ENCODE results near the gene CCDC32. TPM values are rescaled to one million over a fixed set of nuclear protein-coding genes. Genes with fewer than 3 reads are reported as not detected.

CCDC32 gene
- total and polyA plus RNA-seq, 2 donors (not counting 1 experiment from before 2014, with no cell fraction given): 29.5 to 76.6 TPM

Small RNA genes within 50 kb of the gene (small RNA-seq; reads per million reads assigned to genes)
- not detected for gene RF00017 (ENCODE audit: insufficient read length, low read depth, low replicate concordance)
- gene RNU6-516P (ENCODE audit: insufficient read length, low read depth, low replicate concordance): not detected

Other genes starting within 250 kb of the CCDC32 start
- gene INAFM2, start 241.3 kb downstream of the CCDC32 start, total RNA-seq: 5.3 and 7.0 TPM in 2 replicates
- 1.8 and 3.0 TPM in 2 replicates for gene INAFM2, start 241.3 kb downstream of the CCDC32 start, polyA plus RNA-seq
- 1.6 and 2.8 TPM in 2 replicates for gene CCDC9B, start 224.1 kb downstream of the CCDC32 start, total RNA-seq
- gene CCDC9B, start 224.1 kb downstream of the CCDC32 start, polyA plus RNA-seq: 1.1 and 2.4 TPM in 2 replicates
- gene PHGR1, start 214.0 kb downstream of the CCDC32 start, total RNA-seq: not detected in 2 replicates
- not detected in 2 replicates for gene PHGR1, start 214.0 kb downstream of the CCDC32 start, polyA plus RNA-seq
- gene DISP2, start 206.8 kb downstream of the CCDC32 start, total RNA-seq: 0.15 and 0.71 TPM in 2 replicates
- 0.13 and 0.43 TPM in 2 replicates for gene DISP2, start 206.8 kb downstream of the CCDC32 start, polyA plus RNA-seq
- gene KNSTRN, start 182.3 kb downstream of the CCDC32 start, total RNA-seq: 12.6 and 14.0 TPM in 2 replicates
- 4.0 and 4.3 TPM in 2 replicates for gene KNSTRN, start 182.3 kb downstream of the CCDC32 start, polyA plus RNA-seq
- 106 and 114 TPM in 2 replicates for gene IVD, start 159.2 kb downstream of the CCDC32 start, total RNA-seq
- gene IVD, start 159.2 kb downstream of the CCDC32 start, polyA plus RNA-seq: 30.4 and 41.7 TPM in 2 replicates
- gene BAHD1, start 124.1 kb downstream of the CCDC32 start, total RNA-seq: 34.7 and 34.8 TPM in 2 replicates
- 12.2 and 15.0 TPM in 2 replicates for gene BAHD1, start 124.1 kb downstream of the CCDC32 start, polyA plus RNA-seq
- gene CHST14, start 94.1 kb downstream of the CCDC32 start, total RNA-seq: 14.7 and 16.7 TPM in 2 replicates
- gene CHST14, start 94.1 kb downstream of the CCDC32 start, polyA plus RNA-seq: 3.9 and 5.7 TPM in 2 replicates
- gene RPUSD2, start 4.3 kb upstream of the CCDC32 start, total RNA-seq: 21.1 and 22.8 TPM in 2 replicates
- 5.0 and 9.8 TPM in 2 replicates for gene RPUSD2, start 4.3 kb upstream of the CCDC32 start, polyA plus RNA-seq
- gene KNL1, start 29.2 kb upstream of the CCDC32 start, total RNA-seq: 3.7 and 4.0 TPM in 2 replicates
- gene KNL1, start 29.2 kb upstream of the CCDC32 start, polyA plus RNA-seq: 0.91 and 1.7 TPM in 2 replicates
- gene RAD51, start 130.1 kb upstream of the CCDC32 start, total RNA-seq: 1.9 and 2.0 TPM in 2 replicates
- gene RAD51, start 130.1 kb upstream of the CCDC32 start, polyA plus RNA-seq: 0.61 and 0.67 TPM in 2 replicates
- gene RMDN3, start 190.2 kb upstream of the CCDC32 start, total RNA-seq: 22.1 and 24.2 TPM in 2 replicates
- gene RMDN3, start 190.2 kb upstream of the CCDC32 start, polyA plus RNA-seq: 11.6 and 12.4 TPM in 2 replicates
- gene GCHFR, start 199.0 kb upstream of the CCDC32 start, total RNA-seq: 23.1 and 23.7 TPM in 2 replicates
- gene GCHFR, start 199.0 kb upstream of the CCDC32 start, polyA plus RNA-seq: 6.2 and 14.3 TPM in 2 replicates
- gene C15orf62, start 204.9 kb upstream of the CCDC32 start, total RNA-seq: 8.6 and 9.5 TPM in 2 replicates
- gene C15orf62, start 204.9 kb upstream of the CCDC32 start, polyA plus RNA-seq: 0.30 and 0.50 TPM in 2 replicates
- gene ZFYVE19, start 242.0 kb upstream of the CCDC32 start, total RNA-seq: 29.4 and 29.8 TPM in 2 replicates
- 55.8 and 60.5 TPM in 2 replicates for gene ZFYVE19, start 242.0 kb upstream of the CCDC32 start, polyA plus RNA-seq
- 46.1 and 52.3 TPM in 2 replicates for gene DNAJC17, start 242.4 kb upstream of the CCDC32 start, total RNA-seq
- gene DNAJC17, start 242.4 kb upstream of the CCDC32 start, polyA plus RNA-seq: 27.3 and 30.5 TPM in 2 replicates